Sigmoid colon (tissue), 4 donors: Measurements from ENCODE around the gene OPALIN.

ENCODE experiments used
- POLR2A ChIP-seq, 2 donors: fragments of 450-650 bp; IDR thresholded peaks; one replicate each; pipeline ENCODE4 v1.6.1; 2016; ENCODE audit warnings: antibody characterized with exemption in 2 of 2, mild to moderate bottlenecking in 2 of 2, moderate library complexity in 2 of 2
- POLR2AphosphoS5 ChIP-seq, 4 donors: sonication (generic); formaldehyde crosslinking; IDR thresholded peaks; one replicate each; pipeline ENCODE4 v1.6.1; 2017; ENCODE audit warnings: antibody characterized with exemption in 4 of 4
- TF ChIP-seq, protein P1 (sequence below), 4 experiments: fragments of 450-650 bp in 3 of 4; fragments of 200-600 bp in 1 of 4; IDR thresholded peaks; one replicate each; pipeline ENCODE4 v1.5.1; 2016 to 2019; ENCODE audit warnings: antibody characterized with exemption in 4 of 4, mild to moderate bottlenecking in 3 of 4, moderate library complexity in 2 of 4

DNA sequence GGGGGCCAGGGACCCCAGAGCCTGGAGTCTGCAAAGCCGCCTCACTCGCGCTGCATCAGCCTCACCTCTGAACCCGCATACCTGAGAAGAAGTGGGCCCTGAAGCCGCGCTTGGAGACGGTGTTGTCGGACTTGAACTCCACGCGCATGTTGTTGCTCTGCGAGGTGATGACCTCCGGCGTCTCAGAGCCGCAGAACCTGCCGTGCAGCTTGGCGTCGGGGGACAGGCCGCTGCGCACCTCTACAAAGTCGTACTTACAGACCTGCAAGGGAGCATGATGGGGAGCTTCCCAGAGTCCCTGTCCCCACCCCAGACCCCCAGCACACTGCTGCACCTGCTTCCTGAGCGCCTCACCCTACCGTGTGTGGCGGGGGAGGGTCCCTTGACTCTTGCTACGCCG lies 25.7 kb upstream of the OPALIN start:
- TF ChIP-seq, protein P1, sequence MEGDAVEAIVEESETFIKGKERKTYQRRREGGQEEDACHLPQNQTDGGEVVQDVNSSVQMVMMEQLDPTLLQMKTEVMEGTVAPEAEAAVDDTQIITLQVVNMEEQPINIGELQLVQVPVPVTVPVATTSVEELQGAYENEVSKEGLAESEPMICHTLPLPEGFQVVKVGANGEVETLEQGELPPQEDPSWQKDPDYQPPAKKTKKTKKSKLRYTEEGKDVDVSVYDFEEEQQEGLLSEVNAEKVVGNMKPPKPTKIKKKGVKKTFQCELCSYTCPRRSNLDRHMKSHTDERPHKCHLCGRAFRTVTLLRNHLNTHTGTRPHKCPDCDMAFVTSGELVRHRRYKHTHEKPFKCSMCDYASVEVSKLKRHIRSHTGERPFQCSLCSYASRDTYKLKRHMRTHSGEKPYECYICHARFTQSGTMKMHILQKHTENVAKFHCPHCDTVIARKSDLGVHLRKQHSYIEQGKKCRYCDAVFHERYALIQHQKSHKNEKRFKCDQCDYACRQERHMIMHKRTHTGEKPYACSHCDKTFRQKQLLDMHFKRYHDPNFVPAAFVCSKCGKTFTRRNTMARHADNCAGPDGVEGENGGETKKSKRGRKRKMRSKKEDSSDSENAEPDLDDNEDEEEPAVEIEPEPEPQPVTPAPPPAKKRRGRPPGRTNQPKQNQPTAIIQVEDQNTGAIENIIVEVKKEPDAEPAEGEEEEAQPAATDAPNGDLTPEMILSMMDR (IDR thresholded peaks at IDR 0.05), result no peak
- TF ChIP-seq POLR2A (IDR thresholded peaks at IDR 0.05) (no peak), POLR2AphosphoS5 (IDR thresholded peaks at IDR 0.05) (no peak)
